Urinary bladder (tissue), 4 donors: ENCODE results near the gene GSS. TPM values are rescaled to one million over a fixed set of nuclear protein-coding genes. Genes with fewer than 3 reads are reported as not detected.
"Not testable (repeated sequence)": the region's sequence is repeated elsewhere in the genome, so short reads cannot be mapped to it uniquely, and the experiment has no call there.

ENCODE experiments used
- DNase-seq: peaks from one replicate; pipeline ENCODE4 v3.0.0-alpha.2; 2015; ENCODE audit errors: extremely low spot score
- H3K27ac ChIP-seq: one replicate; pipeline ENCODE4 v1.5.1; 2013; ENCODE audit warnings: low read depth, mild to moderate bottlenecking, moderate library complexity
- H3K36me3 ChIP-seq: one replicate; pipeline ENCODE4 v1.6.1; 2013; ENCODE audit warnings: mild to moderate bottlenecking, moderate library complexity; ENCODE audit not compliant: insufficient read depth
- H3K4me1 ChIP-seq: one replicate; pipeline ENCODE4 v1.6.1; 2013; ENCODE audit warnings: mild to moderate bottlenecking, moderate library complexity; ENCODE audit not compliant: insufficient read depth
- H3K4me3 ChIP-seq: one replicate; pipeline ENCODE4 v1.5.1; 2013; ENCODE audit warnings: low read depth, low read length
- WGBS: extraction: QIAGEN DNeasy Blood & Tissue Kit; methylation state at CpG from one replicate; pipeline ENCODE4 v1.1.7; 2013; 5-methylcytosine and 5-hydroxymethylcytosine counted together
- polyA plus RNA-seq: library from polyadenylated mRNA; stranded (reverse); fragments of 200-250 nt; gene quantifications from one replicate; pipeline ENCODE4 v1.2.3, GENCODE V29; 2013
- total RNA-seq: library from RNA; depleted of rRNA; stranded (reverse); fragments of >200 nt; gene quantifications from one replicate; pipeline ENCODE4 v1.2.3, GENCODE V29; 2014
- donor health status: healthy with polysubstance abuse.
- donor health status: healthy.

GSS gene
- total and polyA plus RNA-seq, 2 donors = 24.9 to 27.2 TPM

DNA sequence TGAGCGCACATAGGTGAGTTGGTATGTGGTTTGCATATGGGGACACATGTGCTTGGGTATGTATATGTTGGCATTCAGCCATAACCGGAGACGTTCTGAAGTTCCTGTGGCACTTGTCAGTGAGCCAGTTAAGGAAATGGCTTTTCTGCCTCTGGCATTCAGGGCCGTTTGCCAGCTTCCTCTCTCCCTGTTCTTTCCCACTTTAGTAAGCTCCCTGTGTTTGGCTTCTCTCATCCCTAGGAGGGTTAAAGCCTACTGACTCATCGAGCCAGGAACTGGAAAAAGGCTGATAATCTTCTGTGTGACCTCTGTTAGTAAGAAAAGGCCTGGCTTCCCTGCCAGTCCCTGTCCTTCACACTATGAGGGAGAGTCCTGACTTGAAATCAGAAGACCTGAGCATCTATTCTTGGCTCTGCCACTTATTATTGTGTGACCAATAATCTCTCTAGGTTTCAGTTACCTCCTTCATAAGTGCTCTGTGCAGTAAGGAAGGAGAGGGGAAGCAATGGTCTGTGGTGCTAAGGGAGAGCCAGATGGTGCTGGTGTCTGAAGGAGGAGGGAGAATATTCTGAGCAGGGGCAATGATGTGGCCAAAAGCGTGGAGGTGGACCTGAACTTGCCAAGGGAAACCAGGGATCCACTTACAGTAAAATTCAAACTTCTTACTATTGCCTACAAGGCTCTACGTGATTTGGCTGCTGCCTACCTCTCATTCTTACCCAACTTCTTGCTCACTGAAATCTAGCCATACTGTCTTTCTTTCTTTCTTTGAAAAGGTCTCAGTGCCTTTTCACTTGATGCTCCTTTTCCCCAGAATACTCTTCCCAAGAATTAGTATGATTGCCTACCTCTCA lies 47.8 kb downstream of the GSS start:
- WGBS = 33% methylated on average over 7 of the region's 7 CpGs
- Histone ChIP-seq H3K4me3 (no peak overlapping the region), H3K36me3 (no peaks in the 10 kb centered on the region), H3K27ac (peak overlapping the region; percentile 43), H3K4me1 (no peaks in the 10 kb centered on the region)
- peak; percentile 8 for DNase-seq

DNA sequence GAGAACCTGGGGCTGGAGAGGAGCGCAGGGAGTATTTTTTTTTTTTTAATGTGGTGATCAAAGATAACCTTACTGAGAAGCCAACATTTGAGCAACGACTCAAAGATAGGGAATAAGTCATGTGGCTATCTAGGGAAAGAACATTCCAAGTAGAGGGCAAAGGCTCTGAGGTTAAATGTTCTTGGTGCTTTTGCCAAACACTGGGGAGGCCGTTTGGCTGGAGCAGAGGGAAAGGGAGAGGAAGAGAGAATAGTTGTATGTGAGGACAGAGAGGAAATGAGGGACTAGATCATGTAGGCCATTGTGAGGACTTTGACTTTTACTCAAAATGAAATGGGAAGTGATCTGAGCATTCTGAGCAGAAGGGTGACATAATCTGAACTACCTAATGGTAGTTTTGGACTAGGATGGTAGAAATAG lies 51.4 kb downstream of the GSS start:
- no peaks in the 10 kb centered on the region for H3K36me3 ChIP-seq
- no peak overlapping the region for H3K4me3 ChIP-seq
- H3K27ac ChIP-seq = no peak overlapping the region
- H3K4me1 ChIP-seq = no peaks in the 10 kb centered on the region
- no peak for DNase-seq
- 53% methylated on average over 3 of the region's 3 CpGs for WGBS

DNA sequence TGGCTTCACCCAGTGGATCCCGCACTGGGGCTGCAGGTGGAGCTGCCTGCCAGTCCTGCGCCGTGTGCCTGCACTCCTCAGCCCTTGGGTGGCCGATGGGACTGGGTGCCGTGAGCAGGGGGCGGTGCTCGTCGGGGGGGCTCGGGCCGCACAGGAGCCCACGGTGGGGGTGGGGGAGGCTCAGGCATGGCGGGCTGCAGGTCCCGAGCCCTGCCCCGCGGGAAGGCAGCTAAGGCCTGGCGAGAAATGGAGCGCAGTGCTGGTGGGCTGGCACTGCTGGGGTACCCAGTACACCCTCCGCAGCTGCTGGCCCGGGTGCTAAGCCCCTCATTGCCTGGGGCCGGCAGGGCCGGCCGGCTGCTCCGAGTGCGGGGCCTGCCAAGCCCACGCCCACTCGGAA lies 56.9 kb downstream of the GSS start:
- H3K4me1 ChIP-seq, H3K27ac ChIP-seq, DNase-seq, H3K4me3 ChIP-seq, H3K36me3 ChIP-seq: not testable (repeated sequence)
- WGBS = 95% methylated on average over 26 of the region's 26 CpGs

DNA sequence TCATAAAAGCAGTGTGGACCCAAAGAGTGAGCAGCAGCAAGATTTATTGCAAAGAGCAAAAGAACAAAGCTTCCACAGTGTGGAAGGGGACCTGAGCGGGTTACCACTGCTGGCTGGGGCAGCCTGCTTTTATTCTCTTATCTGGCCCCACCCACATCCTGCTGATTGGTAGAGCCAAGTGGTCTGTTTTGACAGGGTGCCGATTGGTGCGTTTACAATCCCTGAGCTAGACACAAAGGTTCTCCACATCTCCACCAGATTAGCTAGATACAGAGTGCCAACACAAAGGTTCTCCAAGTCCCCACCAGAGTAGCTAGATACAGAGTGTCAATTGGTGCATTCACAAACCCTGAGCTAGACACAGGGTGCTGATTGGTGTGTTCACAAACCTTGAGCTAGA lies 57.5 kb downstream of the GSS start:
- not testable (repeated sequence) for H3K4me3 ChIP-seq, H3K4me1 ChIP-seq, DNase-seq, H3K36me3 ChIP-seq, H3K27ac ChIP-seq
- 68% methylated on average over 2 of the region's 3 CpGs for whole genome bisulfite sequencing

DNA sequence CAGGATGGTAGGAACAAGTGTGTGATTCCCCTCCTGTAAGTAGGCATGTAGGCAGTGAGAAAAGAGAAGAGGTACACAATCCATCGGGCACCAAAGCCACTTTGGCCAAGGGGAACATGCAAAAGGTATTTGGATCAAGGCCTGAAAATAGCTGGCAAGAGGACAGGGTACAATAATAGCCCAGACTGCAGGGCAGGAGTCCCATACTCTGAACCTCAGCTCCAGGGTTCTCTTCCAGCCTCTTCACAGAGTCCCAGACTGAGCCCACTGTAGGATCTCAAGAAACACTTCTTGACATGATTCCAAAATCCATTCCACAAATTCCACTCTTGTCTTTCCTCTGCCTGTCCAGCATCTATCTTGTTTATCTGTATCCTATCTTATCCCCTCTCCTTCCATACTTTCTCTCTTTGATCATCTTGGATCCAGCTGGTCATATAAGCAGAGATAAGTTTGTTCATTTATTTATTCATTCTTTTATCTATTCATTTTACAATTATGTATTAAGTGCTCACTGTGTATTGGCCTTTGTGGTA lies 59.5 kb downstream of the GSS start:
- no peak overlapping the region for H3K4me3 ChIP-seq
- H3K27ac ChIP-seq = no peak overlapping the region
- H3K4me1 ChIP-seq = no peaks in the 10 kb centered on the region
- WGBS = 25% methylated on average over 1 of the region's 1 CpG
- DNase-seq = no peak
- no peaks in the 10 kb centered on the region for H3K36me3 ChIP-seq

GRCh38 chr20:34895465-34895864 lies 60.1 kb downstream of the GSS start:
- 50% methylated on average over 3 of the region's 3 CpGs for WGBS
- no peak overlapping the region for H3K4me3 ChIP-seq

GRCh38 chr20:34894723-34895122 lies 60.9 kb downstream of the GSS start:
- Histone ChIP-seq H3K4me1 (no peaks in the 10 kb centered on the region), H3K4me3 (no peak overlapping the region), H3K27ac (no peak overlapping the region), H3K36me3 (no peaks in the 10 kb centered on the region)
- no peak for DNase-seq
- 18% methylated on average over 1 of the region's 1 CpG for WGBS

More at GRCh38 chr20:34895465-34895864, 60.1 kb downstream of the GSS start:
- Histone ChIP-seq H3K27ac (no peak overlapping the region), H3K4me1 (no peaks in the 10 kb centered on the region), H3K36me3 (no peaks in the 10 kb centered on the region)
- no peak for DNase-seq

GRCh38 chr20:34892671-34893070 lies 62.9 kb downstream of the GSS start:
- 95% methylated on average over 2 of the region's 2 CpGs for WGBS
- Histone ChIP-seq H3K4me1 (no peaks in the 10 kb centered on the region), H3K4me3 (no peak overlapping the region), H3K36me3 (no peaks in the 10 kb centered on the region), H3K27ac (no peak overlapping the region)
- DNase-seq = no peak

- Histone ChIP-seq H3K27ac (no peak overlapping the region), H3K36me3 (no peaks in the 10 kb centered on the region), H3K4me3 (no peak overlapping the region), H3K4me1 (no peaks in the 10 kb centered on the region)
- DNase-seq = no peak
- 91% methylated on average over 2 of the region's 2 CpGs for WGBS
These were observed 64.2 kb downstream of the GSS start for GRCh38 chr20:34891166-34892062.

- no peaks in the 10 kb centered on the region for H3K36me3 ChIP-seq
- H3K4me3 ChIP-seq = no peak overlapping the region
- 71% methylated on average over 1 of the region's 1 CpG for WGBS
- no peak for DNase-seq
- no peak overlapping the region for H3K27ac ChIP-seq
- H3K4me1 ChIP-seq = no peaks in the 10 kb centered on the region
These were observed 67.1 kb downstream of the GSS start for GRCh38 chr20:34888468-34888867.

GRCh38 chr20:34887023-34887422 lies 68.6 kb downstream of the GSS start:
- H3K27ac ChIP-seq = no peak overlapping the region
- H3K4me1 ChIP-seq = no peaks in the 10 kb centered on the region
- no peak overlapping the region for H3K4me3 ChIP-seq
- peaks cover 2% of the 10 kb centered on the region for H3K36me3 ChIP-seq
- WGBS = 46% methylated on average over 3 of the region's 3 CpGs
- no peak for DNase-seq

DNA sequence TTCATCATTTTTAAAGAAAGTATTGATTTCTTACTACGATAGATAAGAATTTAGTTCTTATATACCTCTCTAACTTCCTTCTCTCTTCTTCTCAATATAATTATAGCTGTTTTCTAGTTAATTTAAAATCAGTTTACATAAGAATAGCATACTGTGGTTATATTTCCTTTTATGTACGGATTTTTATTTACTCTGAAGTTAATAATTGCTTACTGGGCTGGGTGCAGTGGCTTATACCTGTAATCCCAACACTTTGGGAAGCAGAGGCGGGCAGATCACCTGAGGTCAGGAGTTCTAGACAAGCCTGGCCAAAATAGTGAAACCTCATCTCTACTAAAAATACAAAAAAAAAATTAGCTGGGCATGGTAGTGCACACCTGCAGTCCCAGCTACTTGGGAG lies 69.5 kb downstream of the GSS start:
- 93% methylated on average over 3 of the region's 3 CpGs for WGBS
- H3K36me3 ChIP-seq = peaks cover 2% of the 10 kb centered on the region
- H3K27ac ChIP-seq = no peak overlapping the region
- H3K4me1 ChIP-seq = no peaks in the 10 kb centered on the region
- DNase-seq = no peak
- no peak overlapping the region for H3K4me3 ChIP-seq

GRCh38 chr20:34884260-34884659 lies 71.3 kb downstream of the GSS start:
- no peak overlapping the region for H3K27ac ChIP-seq
- no peak for DNase-seq
- 79% methylated on average over 1 of the region's 1 CpG for WGBS
- H3K36me3 ChIP-seq = peaks cover 2% of the 10 kb centered on the region
- no peak overlapping the region for H3K4me3 ChIP-seq
- no peaks in the 10 kb centered on the region for H3K4me1 ChIP-seq
